ENCODE results near the gene CD68. TPM values are rescaled to one million over a fixed set of nuclear protein-coding genes. Genes with fewer than 3 reads are reported as not detected.
A peak's percentile ranks its signal among the peaks of the same experiment; 100 is the strongest.

The CD68 gene, protein sequence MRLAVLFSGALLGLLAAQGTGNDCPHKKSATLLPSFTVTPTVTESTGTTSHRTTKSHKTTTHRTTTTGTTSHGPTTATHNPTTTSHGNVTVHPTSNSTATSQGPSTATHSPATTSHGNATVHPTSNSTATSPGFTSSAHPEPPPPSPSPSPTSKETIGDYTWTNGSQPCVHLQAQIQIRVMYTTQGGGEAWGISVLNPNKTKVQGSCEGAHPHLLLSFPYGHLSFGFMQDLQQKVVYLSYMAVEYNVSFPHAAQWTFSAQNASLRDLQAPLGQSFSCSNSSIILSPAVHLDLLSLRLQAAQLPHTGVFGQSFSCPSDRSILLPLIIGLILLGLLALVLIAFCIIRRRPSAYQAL
- total RNA-seq, result 100 to 1,000 TPM in 1 of 3 donors, 10 to 100 TPM in 2; 49.8 to 220 (median 70.5) TPM

DNA sequence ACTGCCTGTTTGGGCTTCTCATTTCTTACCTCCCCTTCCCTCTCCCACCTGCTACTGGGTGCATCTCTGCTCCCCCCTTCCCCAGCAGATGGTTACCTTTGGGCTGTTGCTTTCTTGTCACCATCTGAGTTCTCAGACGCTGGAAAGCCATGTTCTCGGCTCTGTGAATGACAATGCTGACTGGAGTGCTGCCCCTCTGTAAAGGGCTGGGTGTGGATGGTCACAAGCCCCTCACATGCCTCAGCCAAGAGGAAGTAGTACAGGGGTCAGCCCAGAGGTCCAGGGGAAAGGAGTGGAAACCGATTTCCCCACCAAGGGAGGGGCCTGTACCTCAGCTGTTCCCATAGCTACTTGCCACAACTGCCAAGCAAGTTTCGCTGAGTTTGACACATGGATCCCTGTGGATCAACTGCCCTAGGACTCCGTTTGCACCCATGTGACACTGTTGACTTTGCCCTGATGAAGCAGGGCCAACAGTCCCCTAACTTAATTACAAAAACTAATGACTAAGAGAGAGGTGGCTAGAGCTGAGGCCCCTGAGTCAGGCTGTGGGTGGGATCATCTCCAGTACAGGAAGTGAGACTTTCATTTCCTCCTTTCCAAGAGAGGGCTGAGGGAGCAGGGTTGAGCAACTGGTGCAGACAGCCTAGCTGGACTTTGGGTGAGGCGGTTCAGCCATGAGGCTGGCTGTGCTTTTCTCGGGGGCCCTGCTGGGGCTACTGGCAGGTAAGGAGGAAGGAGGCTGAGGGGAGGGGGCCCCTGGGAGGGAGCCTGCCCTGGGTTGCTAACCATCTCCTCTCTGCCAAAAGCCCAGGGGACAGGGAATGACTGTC is at the start of gene CD68:
TSS of gene CD68 (plus strand) at position 638 of the 833 bp plus-strand sequence. CDS start at position 678, 40 bp downstream.
- H3K27me3 ChIP-seq, result no peaks in the 10 kb centered on the region
- H3K27ac ChIP-seq, result peak within 1 kb of the TSS; percentile 87 to 99
- H3K4me3 ChIP-seq, result peak within 1 kb of the TSS; percentile 59 to 73 (median 59)
- peaks cover 21 to 25% of the 10 kb centered on the region in 2 donors for H3K4me1 ChIP-seq
- no peaks in the 10 kb centered on the region for H3K9me3 ChIP-seq
- peaks cover 16% of the 10 kb centered on the region for H3K36me3 ChIP-seq
- TF ChIP-seq CTCF (IDR thresholded peaks at IDR 0.05), result no peak
- peak; percentile 59 to 71 (median 62) for TF ChIP-seq POLR2AphosphoS5 (IDR thresholded peaks at IDR 0.05)
- peak; percentile 42 for TF ChIP-seq POLR2A (IDR thresholded peaks at IDR 0.05)
- intact Hi-C loops (cut with DNase I; ENCODE audit: low total_unique reads), result no loop called here
- DNase-seq (ENCODE audit: low spot score in 2 of 2), result peak; percentile 60 to 77

GRCh38 chr17:7530023-7530900 is 49.2 kb upstream of the CD68 start:
- intact Hi-C loops (cut with DNase I; ENCODE audit: low total_unique reads), result no loop called here
- H3K27ac ChIP-seq, result no peak overlapping the region
- TF ChIP-seq POLR2A (IDR thresholded peaks at IDR 0.05) (no peak), POLR2AphosphoS5 (IDR thresholded peaks at IDR 0.05) (no peak), CTCF (IDR thresholded peaks at IDR 0.05) (no peak)
- no peaks in the 10 kb centered on the region for H3K27me3 ChIP-seq
- no peak for DNase-seq (ENCODE audit: low spot score in 2 of 2)
- H3K4me3 ChIP-seq, result no peak overlapping the region
- H3K9me3 ChIP-seq, result peaks cover 10 to 25% of the 10 kb centered on the region in 2 donors
- no peaks in the 10 kb centered on the region for H3K36me3 ChIP-seq
- H3K4me1 ChIP-seq, result no peaks in the 10 kb centered on the region

DNA sequence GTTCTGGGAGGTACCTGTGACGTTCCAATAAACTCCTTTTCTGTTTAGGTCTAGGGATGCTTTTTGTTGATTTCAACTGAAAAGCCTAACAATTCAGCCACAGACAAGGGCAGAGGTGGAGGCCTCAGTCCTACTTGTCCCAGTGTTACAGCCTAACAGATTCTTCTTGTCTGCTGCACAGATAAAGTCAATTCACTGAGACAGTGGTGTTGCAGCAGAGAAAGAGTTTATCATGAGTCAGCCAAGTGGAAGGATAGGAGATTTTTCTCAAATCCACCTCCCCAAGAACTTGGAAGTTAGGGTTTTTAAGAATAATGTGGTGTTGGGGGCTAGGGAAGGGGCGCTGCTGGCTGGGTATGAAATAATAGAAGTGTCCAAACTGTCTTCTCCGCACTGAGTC is 41.4 kb upstream of the CD68 start:
- Histone ChIP-seq H3K4me3 (no peak overlapping the region), H3K9me3 (peaks cover 0 to 6% of the 10 kb centered on the region in 2 donors), H3K27me3 (no peaks in the 10 kb centered on the region), H3K4me1 (no peaks in the 10 kb centered on the region), H3K36me3 (no peaks in the 10 kb centered on the region), H3K27ac (no peak overlapping the region)
- TF ChIP-seq CTCF (IDR thresholded peaks at IDR 0.05), result no peak
- TF ChIP-seq POLR2AphosphoS5 (IDR thresholded peaks at IDR 0.05), result no peak
- no peak for TF ChIP-seq POLR2A (IDR thresholded peaks at IDR 0.05)
- intact Hi-C loops (cut with DNase I; ENCODE audit: low total_unique reads), result no loop called here
- DNase-seq (ENCODE audit: low spot score in 2 of 2), result no peak

DNA sequence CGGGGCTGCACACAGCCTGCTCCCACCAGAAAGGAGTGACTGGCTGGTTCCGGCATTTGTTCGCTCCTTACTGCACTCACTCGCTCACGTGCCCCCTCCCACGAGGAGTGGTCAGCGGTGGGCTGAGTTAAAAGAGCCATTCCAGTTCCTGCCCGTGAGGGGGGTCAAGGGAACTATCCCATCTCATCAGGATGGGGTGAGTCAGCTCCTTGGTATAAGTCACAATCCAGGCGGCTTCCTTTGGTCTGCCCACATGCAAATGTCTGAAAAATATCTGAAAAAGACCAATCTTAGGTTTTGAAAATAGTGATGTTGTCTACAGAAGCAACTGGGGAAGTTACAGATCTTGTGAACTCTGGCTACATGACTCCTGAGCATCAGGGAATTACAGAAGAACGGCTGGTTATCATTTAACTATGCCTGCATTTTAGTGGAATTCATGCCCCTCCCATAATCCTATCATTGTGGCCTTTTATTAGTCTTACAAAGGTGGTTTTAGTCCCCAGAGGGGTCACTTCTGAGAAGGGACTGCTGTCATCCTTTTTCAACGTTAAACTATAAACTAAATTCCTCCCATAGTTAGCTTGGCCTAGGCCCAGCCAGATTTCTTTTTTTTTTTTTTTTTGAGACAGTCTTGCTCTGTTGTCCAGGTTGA is 40.4 kb upstream of the CD68 start:
- TF ChIP-seq POLR2AphosphoS5 (IDR thresholded peaks at IDR 0.05) (no peak), POLR2A (IDR thresholded peaks at IDR 0.05) (no peak)
- no peaks in the 10 kb centered on the region for H3K4me1 ChIP-seq
- H3K9me3 ChIP-seq, result peaks cover 0 to 6% of the 10 kb centered on the region in 2 donors
- H3K27me3 ChIP-seq, result no peaks in the 10 kb centered on the region
- intact Hi-C loops (cut with DNase I; ENCODE audit: low total_unique reads), result no loop called here
- H3K27ac ChIP-seq, result no peak overlapping the region
- H3K36me3 ChIP-seq, result no peaks in the 10 kb centered on the region
- no peak for DNase-seq (ENCODE audit: low spot score in 2 of 2)
- H3K4me3 ChIP-seq, result no peak overlapping the region
